ENCODE results near the gene DOK6.

DNA sequence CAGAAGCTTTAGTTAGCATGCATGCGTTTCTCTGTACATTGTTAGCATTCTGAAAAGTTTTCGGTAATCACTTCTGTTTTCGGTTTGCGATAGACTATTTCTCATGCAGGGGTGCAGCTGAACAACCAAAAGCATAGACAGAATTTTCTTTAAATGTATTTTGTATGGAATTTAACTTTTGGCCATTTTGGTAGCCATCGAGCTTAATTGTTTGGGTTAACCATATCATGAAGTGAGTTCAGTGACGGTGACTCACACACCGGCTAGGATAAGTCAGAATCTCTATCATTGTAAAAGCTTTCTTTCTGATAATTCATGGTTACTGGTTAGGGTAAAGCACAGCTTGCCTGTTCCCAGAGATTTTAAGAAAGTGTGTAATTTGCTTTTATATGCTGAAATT lies 439.8 kb downstream of the DOK6 start:
- TF ChIP-seq, protein P1, sequence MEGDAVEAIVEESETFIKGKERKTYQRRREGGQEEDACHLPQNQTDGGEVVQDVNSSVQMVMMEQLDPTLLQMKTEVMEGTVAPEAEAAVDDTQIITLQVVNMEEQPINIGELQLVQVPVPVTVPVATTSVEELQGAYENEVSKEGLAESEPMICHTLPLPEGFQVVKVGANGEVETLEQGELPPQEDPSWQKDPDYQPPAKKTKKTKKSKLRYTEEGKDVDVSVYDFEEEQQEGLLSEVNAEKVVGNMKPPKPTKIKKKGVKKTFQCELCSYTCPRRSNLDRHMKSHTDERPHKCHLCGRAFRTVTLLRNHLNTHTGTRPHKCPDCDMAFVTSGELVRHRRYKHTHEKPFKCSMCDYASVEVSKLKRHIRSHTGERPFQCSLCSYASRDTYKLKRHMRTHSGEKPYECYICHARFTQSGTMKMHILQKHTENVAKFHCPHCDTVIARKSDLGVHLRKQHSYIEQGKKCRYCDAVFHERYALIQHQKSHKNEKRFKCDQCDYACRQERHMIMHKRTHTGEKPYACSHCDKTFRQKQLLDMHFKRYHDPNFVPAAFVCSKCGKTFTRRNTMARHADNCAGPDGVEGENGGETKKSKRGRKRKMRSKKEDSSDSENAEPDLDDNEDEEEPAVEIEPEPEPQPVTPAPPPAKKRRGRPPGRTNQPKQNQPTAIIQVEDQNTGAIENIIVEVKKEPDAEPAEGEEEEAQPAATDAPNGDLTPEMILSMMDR (IDR thresholded peaks at IDR 0.05 in 4 of 5, conservative IDR thresholded peaks at IDR 0.05 in 1 of 5) = no peak
- TF ChIP-seq POLR2A (IDR thresholded peaks at IDR 0.05) = no peak
